Stomach (tissue), 9 donors: ENCODE data around the gene FBXL20. TPM values are rescaled to one million over a fixed set of nuclear protein-coding genes. Genes with fewer than 3 reads are reported as not detected.
"Not testable (repeated sequence)": the region's sequence is repeated elsewhere in the genome, so short reads cannot be mapped to it uniquely, and the experiment has no call there.

Source experiments
- DNase-seq, 2 donors: peaks; one replicate each; pipeline versions ENCODE4 v3.0.0 to v3.0.0-alpha.2; 2013 to 2019
- H3K27ac ChIP-seq, 5 donors: fragments of 200-600 bp in 4 of 5; sonication (generic) in 4 of 5; one replicate each; pipeline ENCODE4 v1.5.1; 2013 to 2019; ENCODE audit warnings: mild to moderate bottlenecking in 1 of 5, moderate library complexity in 1 of 5
- H3K27me3 ChIP-seq, 3 donors: fragments of 200-600 bp; sonication (generic); one replicate each; pipeline ENCODE4 v1.5.1; 2017 to 2019; ENCODE audit warnings: mixed run types in 1 of 3
- H3K36me3 ChIP-seq, 4 donors: fragments of 200-600 bp; sonication (generic); 1 replicate in 3 of 4; 2 replicates in 1 of 4; pipeline ENCODE4 v1.5.1; 2016 to 2019
- H3K4me1 ChIP-seq, 4 donors: fragments of 200-600 bp; sonication (generic); one replicate each; pipeline ENCODE4 v1.5.1; 2016 to 2019
- H3K4me3 ChIP-seq, 4 donors: fragments of 200-600 bp; sonication (generic) in 3 of 4; one replicate each; pipeline ENCODE4 v1.5.1; 2016 to 2019; ENCODE audit warnings: mild to moderate bottlenecking in 1 of 4
- H3K9me3 ChIP-seq, 4 donors: fragments of 200-600 bp; sonication (generic); one replicate each; pipeline ENCODE4 v1.5.1; 2016 to 2019
- CTCF ChIP-seq, 7 experiments: fragments of 450-650 bp in 4 of 7; fragments of 200-600 bp in 3 of 7; sonication (generic) in 3 of 7; IDR thresholded peaks; one replicate each; pipeline ENCODE4 v1.5.1; 2016 to 2019; ENCODE audit warnings: antibody characterized with exemption in 7 of 7, control low read depth in 2 of 7, mild to moderate bottlenecking in 1 of 7
- EP300 ChIP-seq: sonication (generic); formaldehyde crosslinking; IDR thresholded peaks from one replicate; pipeline ENCODE4 v1.6.1; 2017; ENCODE audit warnings: antibody characterized with exemption
- POLR2A ChIP-seq, 4 donors: fragments of 450-650 bp; IDR thresholded peaks; one replicate each; pipeline ENCODE4 v1.6.1; 2016; ENCODE audit warnings: antibody characterized with exemption in 4 of 4, control low read depth in 2 of 4, mild to moderate bottlenecking in 1 of 4, moderate library complexity in 1 of 4
- POLR2AphosphoS5 ChIP-seq, 3 donors: sonication (generic); formaldehyde crosslinking; IDR thresholded peaks; one replicate each; pipeline ENCODE4 v1.6.1; 2016; ENCODE audit warnings: antibody characterized with exemption in 3 of 3
- WGBS, 5 donors: extraction: QIAGEN DNeasy Blood & Tissue Kit in 3 of 5; methylation state at CpG; one replicate each; pipeline versions ENCODE4 v1.1.5 to v1.1.7; 2013 to 2018; 5-methylcytosine and 5-hydroxymethylcytosine counted together
- intact Hi-C: fragments of 100-400 bp; cut with DNase I; formaldehyde crosslinking; loops from one replicate; pipeline ENCODE4 v1.15.1; 2023; ENCODE audit warnings: low total_unique reads
- polyA plus RNA-seq, 3 donors: library from polyadenylated mRNA; stranded (reverse); fragments of 200-250 nt; gene quantifications; one replicate each; pipeline ENCODE4 v1.2.3, GENCODE V29; 2013
- total RNA-seq, 5 donors: library from RNA; depleted of rRNA; stranded (reverse); fragments of >200 nt; gene quantifications; one replicate each; pipeline versions ENCODE4 v1.1.0 to v1.2.3, GENCODE V29; 2014 to 2016
- donor health status: healthy with polysubstance abuse.
- donor health status: Bipolar disorder and iron deficiency.
- donor health status: healthy.

FBXL20 gene
- total and polyA plus RNA-seq, 8 donors = 1.5 to 18.4 (median 8.0) TPM

- H3K27me3 ChIP-seq = no peaks in the 10 kb centered on the region
- no peaks in the 10 kb centered on the region for H3K9me3 ChIP-seq
- TF ChIP-seq CTCF (IDR thresholded peaks at IDR 0.05) (no peak), POLR2A (IDR thresholded peaks at IDR 0.05) (no peak), EP300 (no peak), POLR2AphosphoS5 (IDR thresholded peaks at IDR 0.05) (no peak)
- H3K36me3 ChIP-seq = peaks cover 18 to 78% (median 73%) of the 10 kb centered on the region in 4 donors
- H3K4me3 ChIP-seq = no peak overlapping the region
- no peak overlapping the region for H3K27ac ChIP-seq
- DNase-seq = no peak
- intact Hi-C loops = no loop called here
- H3K4me1 ChIP-seq = no peaks in the 10 kb centered on the region
Measured at GRCh38 chr17:39294060-39294459, 107.4 kb downstream of the FBXL20 start.

- H3K4me3 ChIP-seq, DNase-seq, H3K4me1 ChIP-seq, H3K27me3 ChIP-seq, intact Hi-C loops, H3K27ac ChIP-seq, H3K9me3 ChIP-seq: not testable (repeated sequence)
- 96 to 100% (median 98%) methylated on average over 8 of the region's 8 CpGs for WGBS, 5 donors
- peaks cover 5 to 67% (median 61%) of the 10 kb centered on the region in 4 donors for H3K36me3 ChIP-seq
Measured at GRCh38 chr17:39292546-39292945, 108.9 kb downstream of the FBXL20 start.

- intact Hi-C loops = not testable (repeated sequence)
Measured at GRCh38 chr17:39286513-39286912, 114.9 kb downstream of the FBXL20 start.

GRCh38 chr17:39284685-39285084 is 116.7 kb downstream of the FBXL20 start:
- Histone ChIP-seq H3K36me3 (peaks cover 0 to 42% (median 28%) of the 10 kb centered on the region in 4 donors), H3K27ac (no peak overlapping the region), H3K4me3 (no peak overlapping the region), H3K9me3 (no peaks in the 10 kb centered on the region), H3K4me1 (peaks cover 0 to 15% (median 5%) of the 10 kb centered on the region in 4 donors), H3K27me3 (no peaks in the 10 kb centered on the region)
- no peak for DNase-seq
- WGBS, 5 donors = 68 to 81% (median 77%) methylated on average over 5 of the region's 5 CpGs
- no peak for TF ChIP-seq EP300
- intact Hi-C loops = no loop called here

More at GRCh38 chr17:39286513-39286912, 114.9 kb downstream of the FBXL20 start:
- H3K4me1 ChIP-seq, H3K4me3 ChIP-seq, H3K27ac ChIP-seq, H3K9me3 ChIP-seq, DNase-seq, H3K27me3 ChIP-seq: not testable (repeated sequence)
- WGBS, 5 donors = 90 to 98% (median 98%) methylated on average over 3 of the region's 3 CpGs
- H3K36me3 ChIP-seq = peaks cover 0 to 35% (median 18%) of the 10 kb centered on the region in 4 donors

GRCh38 chr17:39283896-39284295 is 117.5 kb downstream of the FBXL20 start:
- 82 to 95% (median 90%) methylated on average over 1 of the region's 1 CpG for WGBS, 5 donors
- no peaks in the 10 kb centered on the region for H3K27me3 ChIP-seq
- H3K36me3 ChIP-seq = peaks cover 0 to 50% (median 35%) of the 10 kb centered on the region in 4 donors
- TF ChIP-seq CTCF (IDR thresholded peaks at IDR 0.05) (no peak), EP300 (no peak), POLR2AphosphoS5 (IDR thresholded peaks at IDR 0.05) (no peak), POLR2A (IDR thresholded peaks at IDR 0.05) (no peak)
- H3K4me3 ChIP-seq = no peak overlapping the region
- intact Hi-C loops = no loop called here
- H3K9me3 ChIP-seq = no peaks in the 10 kb centered on the region
- H3K4me1 ChIP-seq = peaks cover 0 to 15% (median 5%) of the 10 kb centered on the region in 4 donors
- no peak for DNase-seq
- H3K27ac ChIP-seq = no peak overlapping the region

GRCh38 chr17:39283098-39283497 is 118.3 kb downstream of the FBXL20 start:
- no peak for TF ChIP-seq CTCF (IDR thresholded peaks at IDR 0.05)
- no peak for TF ChIP-seq POLR2A (IDR thresholded peaks at IDR 0.05)
- TF ChIP-seq POLR2AphosphoS5 (IDR thresholded peaks at IDR 0.05) = no peak
- TF ChIP-seq EP300 = no peak
- peaks cover 0 to 15% (median 5%) of the 10 kb centered on the region in 4 donors for H3K4me1 ChIP-seq
- DNase-seq = no peak
- H3K27ac ChIP-seq = no peak overlapping the region
- H3K36me3 ChIP-seq = peaks cover 0 to 58% (median 40%) of the 10 kb centered on the region in 4 donors
- intact Hi-C loops = no loop called here
- H3K9me3 ChIP-seq = no peaks in the 10 kb centered on the region
- 74 to 87% (median 79%) methylated on average over 4 of the region's 4 CpGs for WGBS, 5 donors
- H3K4me3 ChIP-seq = no peak overlapping the region
- H3K27me3 ChIP-seq = no peaks in the 10 kb centered on the region
